ENCODE results near the gene ATP13A1.
"Not testable (repeated sequence)": the region's sequence is repeated elsewhere in the genome, so short reads cannot be mapped to it uniquely, and the experiment has no call there.

The ATP13A1 gene

DNA sequence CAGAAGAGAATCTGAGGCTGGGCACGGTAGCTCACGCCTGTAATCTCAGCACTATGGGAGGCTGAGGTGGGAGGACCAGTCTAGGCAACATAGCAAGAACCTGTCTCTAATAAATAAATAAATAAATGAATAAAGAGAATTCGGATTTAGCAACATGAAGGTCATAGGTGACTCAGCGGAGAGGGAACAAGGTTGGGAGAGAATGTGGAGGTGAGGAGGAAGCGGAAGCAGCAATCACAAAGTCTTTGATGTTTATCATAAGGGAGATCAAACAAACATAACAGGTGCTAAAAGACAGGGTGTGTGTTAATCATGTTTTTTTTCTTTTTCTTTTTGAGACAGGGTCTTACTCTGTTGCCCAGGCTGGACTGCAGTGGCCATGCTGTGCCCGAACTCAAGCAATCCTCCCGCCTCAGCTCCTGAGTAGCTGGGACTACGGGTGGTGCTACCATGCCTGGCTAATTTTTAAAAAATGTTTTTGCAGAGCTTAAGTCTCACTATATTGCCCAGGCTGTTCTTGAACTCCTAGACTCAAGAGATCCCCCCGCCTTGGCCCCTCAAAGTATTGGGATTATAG is 61.3 kb downstream of the ATP13A1 start:
- no peak overlapping the region for H3K4me3 ChIP-seq (ENCODE audit: low read length)
- no peaks in the 10 kb centered on the region for H3K27me3 ChIP-seq (ENCODE audit: low read depth, low read length)
- no peak overlapping the region for H2AFZ ChIP-seq (ENCODE audit: low read depth, low read length)
- no peaks in the 10 kb centered on the region for H3K79me2 ChIP-seq (ENCODE audit: low read length)
- no peak for TF ChIP-seq EZH2phosphoT487 (IDR thresholded peaks at IDR 0.05; ENCODE audit: low read depth)
- TF ChIP-seq, protein P1, sequence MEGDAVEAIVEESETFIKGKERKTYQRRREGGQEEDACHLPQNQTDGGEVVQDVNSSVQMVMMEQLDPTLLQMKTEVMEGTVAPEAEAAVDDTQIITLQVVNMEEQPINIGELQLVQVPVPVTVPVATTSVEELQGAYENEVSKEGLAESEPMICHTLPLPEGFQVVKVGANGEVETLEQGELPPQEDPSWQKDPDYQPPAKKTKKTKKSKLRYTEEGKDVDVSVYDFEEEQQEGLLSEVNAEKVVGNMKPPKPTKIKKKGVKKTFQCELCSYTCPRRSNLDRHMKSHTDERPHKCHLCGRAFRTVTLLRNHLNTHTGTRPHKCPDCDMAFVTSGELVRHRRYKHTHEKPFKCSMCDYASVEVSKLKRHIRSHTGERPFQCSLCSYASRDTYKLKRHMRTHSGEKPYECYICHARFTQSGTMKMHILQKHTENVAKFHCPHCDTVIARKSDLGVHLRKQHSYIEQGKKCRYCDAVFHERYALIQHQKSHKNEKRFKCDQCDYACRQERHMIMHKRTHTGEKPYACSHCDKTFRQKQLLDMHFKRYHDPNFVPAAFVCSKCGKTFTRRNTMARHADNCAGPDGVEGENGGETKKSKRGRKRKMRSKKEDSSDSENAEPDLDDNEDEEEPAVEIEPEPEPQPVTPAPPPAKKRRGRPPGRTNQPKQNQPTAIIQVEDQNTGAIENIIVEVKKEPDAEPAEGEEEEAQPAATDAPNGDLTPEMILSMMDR (IDR thresholded peaks at IDR 0.05; ENCODE audit: low read depth, low read length), result no peak
- no peaks in the 10 kb centered on the region for H4K20me1 ChIP-seq (ENCODE audit: insufficient read depth, low read length)
- no peak overlapping the region for H3K27ac ChIP-seq (ENCODE audit: low read length)
- H3K36me3 ChIP-seq (replicated peaks; ENCODE audit: low read depth, low read length), result no peaks in the 10 kb centered on the region
- no peaks in the 10 kb centered on the region for H3K9me3 ChIP-seq (ENCODE audit: insufficient read depth, low read length)
- H3K9ac ChIP-seq (ENCODE audit: low read length), result no peak overlapping the region
- peaks cover 27% of the 10 kb centered on the region for H3K4me1 ChIP-seq (ENCODE audit: low read length)
- H3K4me2 ChIP-seq (ENCODE audit: low read length), result no peak overlapping the region

DNA sequence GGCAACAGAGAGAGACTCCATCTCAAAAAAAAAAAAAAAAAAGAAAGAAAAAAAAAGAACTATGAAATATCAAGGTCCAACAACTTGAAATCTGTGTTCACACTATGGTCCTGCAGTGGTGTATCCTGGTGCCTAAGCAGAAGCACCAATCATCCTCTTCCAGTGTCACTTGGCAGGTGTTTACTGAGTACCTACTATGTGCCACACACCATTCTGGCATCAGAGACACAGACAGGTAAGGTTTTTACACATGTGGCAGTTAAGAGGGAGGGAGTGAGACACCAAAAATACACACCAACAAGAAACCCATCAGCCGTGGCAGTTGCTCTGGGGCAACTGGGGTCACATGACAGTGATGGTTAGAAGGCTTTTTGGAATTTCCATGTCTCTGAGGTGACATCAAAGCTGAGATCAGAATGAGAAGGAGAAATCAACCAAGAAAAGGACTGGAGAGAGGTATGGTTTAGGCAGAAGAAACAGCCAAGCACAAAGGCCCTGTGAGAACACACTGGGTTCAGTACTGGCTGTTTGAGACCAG is 62.6 kb downstream of the ATP13A1 start:
- peak overlapping the region; percentile 54 for H2AFZ ChIP-seq (ENCODE audit: low read depth, low read length)
- H3K79me2 ChIP-seq (ENCODE audit: low read length), result no peaks in the 10 kb centered on the region
- H3K4me3 ChIP-seq (ENCODE audit: low read length), result no peak overlapping the region
- no peak overlapping the region for H3K9ac ChIP-seq (ENCODE audit: low read length)
- no peak overlapping the region for H3K27ac ChIP-seq (ENCODE audit: low read length)
- H3K27me3 ChIP-seq (ENCODE audit: low read depth, low read length), result no peaks in the 10 kb centered on the region
- H3K4me1 ChIP-seq (ENCODE audit: low read length), result peaks cover 30% of the 10 kb centered on the region
- H4K20me1 ChIP-seq (ENCODE audit: insufficient read depth, low read length), result no peaks in the 10 kb centered on the region
- H3K9me3 ChIP-seq (ENCODE audit: insufficient read depth, low read length), result no peaks in the 10 kb centered on the region
- TF ChIP-seq, protein P1 (IDR thresholded peaks at IDR 0.05; ENCODE audit: low read depth, low read length), result no peak
- no peak for TF ChIP-seq EZH2phosphoT487 (IDR thresholded peaks at IDR 0.05; ENCODE audit: low read depth)
- no peaks in the 10 kb centered on the region for H3K36me3 ChIP-seq (replicated peaks; ENCODE audit: low read depth, low read length)
- H3K4me2 ChIP-seq (ENCODE audit: low read length), result no peak overlapping the region

DNA sequence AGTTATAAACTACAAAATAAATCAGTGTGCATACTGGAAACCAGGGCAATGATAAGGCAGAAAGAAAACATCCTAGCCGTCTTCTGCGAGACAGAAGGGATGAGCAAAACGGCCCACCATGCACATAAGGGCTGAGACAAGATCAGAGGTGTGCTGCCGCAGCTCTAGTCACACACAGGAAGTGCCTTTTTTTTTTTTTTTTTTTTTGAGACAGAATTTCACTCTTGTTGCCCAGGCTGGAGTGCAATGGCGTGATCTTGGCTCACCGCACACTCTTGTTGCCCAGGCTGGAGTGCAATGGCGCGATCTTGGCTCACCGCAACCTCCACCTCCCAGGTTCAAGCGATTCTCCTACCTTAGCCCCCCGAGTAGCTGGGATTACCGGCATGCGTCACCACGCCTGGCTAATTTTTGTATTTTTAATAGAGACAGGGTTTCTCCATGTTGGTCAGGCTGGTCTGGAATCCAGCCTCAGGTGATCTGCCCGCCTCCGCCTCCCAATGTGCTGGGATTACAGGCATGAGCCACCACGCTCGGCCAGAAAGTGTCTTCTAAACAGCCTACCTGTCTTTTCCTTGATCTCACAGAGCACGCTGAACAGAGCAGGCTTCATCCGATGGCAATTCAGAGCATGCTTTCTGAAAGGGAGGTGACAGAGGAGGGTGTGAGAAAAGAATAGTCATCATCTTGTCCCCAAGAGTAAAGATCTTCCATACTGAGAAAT is 64.6 kb downstream of the ATP13A1 start:
- peaks cover 40% of the 10 kb centered on the region for H3K4me1 ChIP-seq (ENCODE audit: low read length)
- H3K4me3 ChIP-seq (ENCODE audit: low read length), result peak overlapping the region; percentile 24
- not testable (repeated sequence) for H3K27me3 ChIP-seq (ENCODE audit: low read depth, low read length); H3K36me3 ChIP-seq (replicated peaks; ENCODE audit: low read depth, low read length); H4K20me1 ChIP-seq (ENCODE audit: insufficient read depth, low read length); H3K79me2 ChIP-seq (ENCODE audit: low read length); H3K9me3 ChIP-seq (ENCODE audit: insufficient read depth, low read length)
- H2AFZ ChIP-seq (ENCODE audit: low read depth, low read length), result 0 out of 2 replicates have a peak overlapping the region, but pooled peaks have one; percentile 18
- H3K9ac ChIP-seq (ENCODE audit: low read length), result peak overlapping the region; percentile 34; the same call in 1 of the 2 replicates
- peak overlapping the region; percentile 65 for H3K4me2 ChIP-seq (ENCODE audit: low read length)
- H3K27ac ChIP-seq (ENCODE audit: low read length), result peak overlapping the region; percentile 71

DNA sequence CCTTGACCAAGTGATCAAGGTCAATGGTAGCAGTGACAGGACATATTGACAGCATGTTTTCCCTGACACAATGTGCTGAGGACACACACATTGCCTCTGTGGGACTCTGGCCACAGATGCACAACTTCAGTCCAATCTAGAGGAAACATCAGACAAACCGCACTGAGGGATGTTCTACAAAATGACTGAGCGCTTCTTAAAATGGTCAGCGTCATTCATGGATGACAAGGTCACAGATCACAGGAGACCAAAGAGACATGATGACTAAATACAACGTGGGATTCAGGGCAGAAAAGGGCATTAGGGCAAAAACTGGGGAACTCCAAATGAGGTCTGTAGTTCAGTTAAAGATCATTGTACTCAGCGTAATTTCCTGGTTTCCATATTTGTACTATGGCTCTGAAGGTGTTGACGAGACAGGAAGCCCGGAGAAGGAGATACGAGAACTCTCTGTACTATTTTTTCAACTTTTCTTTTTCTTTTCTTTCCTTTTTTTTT is 65.6 kb downstream of the ATP13A1 start:
- H3K9me3 ChIP-seq (ENCODE audit: insufficient read depth, low read length), result no peaks in the 10 kb centered on the region
- TF ChIP-seq, protein P1 (IDR thresholded peaks at IDR 0.05; ENCODE audit: low read depth, low read length), result no peak
- TF ChIP-seq EZH2phosphoT487 (IDR thresholded peaks at IDR 0.05; ENCODE audit: low read depth), result no peak
- peak overlapping the region; percentile 94 for H2AFZ ChIP-seq (ENCODE audit: low read depth, low read length)
- H3K4me2 ChIP-seq (ENCODE audit: low read length), result peak overlapping the region; percentile 65
- no peaks in the 10 kb centered on the region for H3K27me3 ChIP-seq (ENCODE audit: low read depth, low read length)
- H3K4me3 ChIP-seq (ENCODE audit: low read length), result peak overlapping the region; percentile 49
- H4K20me1 ChIP-seq (ENCODE audit: insufficient read depth, low read length), result no peaks in the 10 kb centered on the region
- peaks cover 40% of the 10 kb centered on the region for H3K4me1 ChIP-seq (ENCODE audit: low read length)
- no peaks in the 10 kb centered on the region for H3K36me3 ChIP-seq (replicated peaks; ENCODE audit: low read depth, low read length)
- H3K27ac ChIP-seq (ENCODE audit: low read length), result peak overlapping the region; percentile 71
- peak overlapping the region; percentile 31; the same call in 1 of the 2 replicates for H3K9ac ChIP-seq (ENCODE audit: low read length)
- no peaks in the 10 kb centered on the region for H3K79me2 ChIP-seq (ENCODE audit: low read length)
